Measurements from ENCODE around the gene ILF3.
A peak's percentile ranks its signal among the peaks of the same experiment; 100 is the strongest.

The ILF3 gene

DNA sequence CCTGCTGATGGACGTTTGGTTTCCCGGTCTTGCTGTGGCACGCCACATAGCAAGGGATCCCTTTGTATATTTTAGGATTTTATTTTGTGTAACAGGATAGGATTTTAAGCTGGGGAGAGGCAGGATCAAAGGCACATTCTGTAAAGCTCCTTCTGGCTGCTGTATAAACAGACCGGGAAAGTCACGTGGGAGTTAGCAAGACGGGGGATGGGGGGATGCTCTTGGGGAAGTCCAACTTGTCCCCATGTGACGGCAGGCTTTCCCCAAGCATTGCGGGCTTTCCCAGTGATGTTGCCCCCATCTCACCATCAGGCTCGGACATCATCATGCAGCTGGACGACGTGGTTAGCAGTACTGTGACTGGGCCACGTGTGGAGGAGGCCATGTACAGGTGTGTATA, 52.8 kb downstream of the ILF3 start:
- no peak for DNase-seq

DNA sequence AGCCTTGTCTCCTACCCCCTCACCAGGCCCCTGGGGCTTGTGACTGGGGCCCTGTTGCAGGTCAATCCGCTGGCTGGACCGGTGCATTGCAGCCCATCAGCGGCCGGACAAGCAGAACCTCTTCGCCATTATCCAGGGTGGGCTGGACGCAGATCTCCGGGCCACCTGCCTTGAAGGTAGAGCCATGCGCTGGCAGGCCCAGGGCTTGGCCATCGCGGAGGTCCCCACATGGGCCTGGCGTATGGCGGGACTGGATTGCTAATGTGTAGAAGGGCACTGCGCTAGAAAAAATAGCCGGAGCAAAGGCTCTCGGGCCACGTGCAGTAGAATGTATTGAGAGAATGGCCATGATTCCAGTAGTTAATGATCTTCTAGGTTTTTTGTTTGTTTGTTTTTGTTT, 53.3 kb downstream of the ILF3 start:
- DNase-seq: no peak

DNA sequence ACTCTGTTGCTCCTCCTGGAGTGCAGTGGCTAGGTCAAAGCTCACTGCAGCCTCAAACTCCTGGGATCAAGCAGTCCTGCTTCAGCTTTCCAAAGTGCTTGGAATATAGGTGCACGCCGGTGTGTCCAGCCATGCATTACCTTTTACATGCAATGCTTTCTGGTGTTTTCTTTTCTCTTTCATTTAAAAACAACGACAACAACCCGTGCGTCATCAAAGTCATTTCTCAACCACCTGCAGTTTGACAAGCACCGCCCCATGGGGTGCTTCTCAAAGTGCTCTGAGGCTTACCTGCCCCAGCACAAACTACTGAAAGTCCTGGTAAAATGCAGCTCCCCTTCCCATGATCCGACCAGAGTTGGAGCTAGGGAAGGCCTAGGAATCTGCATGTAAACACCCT, 54.1 kb downstream of the ILF3 start:
- no peak for DNase-seq

DNA sequence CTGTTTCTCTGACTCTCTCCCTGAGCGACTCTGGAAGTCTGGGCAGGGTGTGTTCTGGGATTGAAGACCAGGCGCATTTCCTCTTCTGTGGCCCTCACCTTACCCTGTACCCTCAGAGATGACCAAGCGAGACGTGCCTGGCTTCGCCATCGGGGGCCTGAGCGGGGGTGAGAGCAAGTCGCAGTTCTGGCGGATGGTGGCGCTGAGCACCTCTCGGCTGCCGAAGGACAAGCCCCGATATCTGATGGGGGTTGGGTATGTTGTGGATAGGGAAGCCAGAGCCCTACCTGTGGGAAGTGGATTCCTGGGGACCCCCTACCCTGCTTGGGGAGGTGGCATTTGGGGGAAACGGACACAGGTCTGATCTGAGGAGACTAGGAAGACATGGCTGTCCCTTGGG, 57.9 kb downstream of the ILF3 start:
- no peak for DNase-seq

DNA sequence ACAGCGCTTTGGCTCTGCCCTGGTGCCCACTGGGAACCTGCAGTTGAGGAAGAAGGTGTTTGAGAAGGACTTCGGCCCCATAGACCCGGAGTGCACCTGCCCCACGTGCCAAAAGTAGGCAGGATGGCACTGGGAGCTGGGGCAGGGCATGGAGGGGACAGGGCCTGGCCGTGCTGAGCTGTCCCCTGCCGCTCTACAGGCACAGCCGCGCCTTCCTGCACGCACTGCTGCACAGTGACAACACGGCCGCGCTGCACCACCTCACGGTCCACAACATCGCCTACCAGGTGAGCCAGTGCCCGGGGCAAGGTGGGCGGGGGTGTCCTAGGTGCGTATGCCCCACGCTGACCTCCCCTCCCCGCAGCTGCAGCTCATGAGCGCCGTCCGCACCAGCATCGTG, 58.6 kb downstream of the ILF3 start:
- DNase-seq: no peak

DNA sequence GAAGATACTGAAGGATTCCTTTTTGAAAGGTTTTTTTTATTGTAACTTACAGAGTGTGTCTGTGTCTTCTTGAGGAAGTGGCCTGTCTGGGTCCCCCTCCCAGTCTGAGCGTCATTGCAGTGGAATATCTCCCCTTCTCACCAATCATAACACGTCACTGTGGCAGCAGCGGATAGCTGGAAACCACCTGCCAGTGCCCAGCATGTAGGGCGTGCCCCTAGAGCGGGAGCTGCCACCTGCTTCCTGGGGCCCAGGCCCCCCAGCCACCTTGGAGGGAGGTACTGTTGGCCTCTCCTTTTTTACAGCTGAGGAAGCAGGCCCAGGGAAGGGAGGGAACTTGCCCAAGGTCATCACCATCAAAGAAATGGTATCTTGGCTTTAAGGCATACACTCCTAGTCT, 59.2 kb downstream of the ILF3 start:
- no peak for DNase-seq

DNA sequence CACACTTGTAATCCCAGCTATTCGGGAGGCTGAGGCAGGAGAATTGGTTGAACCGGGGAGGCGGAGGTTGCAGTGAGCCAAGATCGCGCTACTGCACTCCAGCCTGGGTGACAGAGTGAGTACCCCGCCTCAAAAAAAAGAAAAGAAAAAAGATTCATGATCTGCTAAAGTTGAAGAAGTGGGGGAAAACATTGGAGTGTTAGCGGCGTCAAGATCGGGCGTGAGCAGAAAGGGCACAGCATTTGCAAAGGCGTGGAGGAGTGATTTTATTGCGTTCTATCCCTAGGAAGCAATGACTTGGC, 62.9 kb downstream of the ILF3 start:
- no peak for DNase-seq

DNA sequence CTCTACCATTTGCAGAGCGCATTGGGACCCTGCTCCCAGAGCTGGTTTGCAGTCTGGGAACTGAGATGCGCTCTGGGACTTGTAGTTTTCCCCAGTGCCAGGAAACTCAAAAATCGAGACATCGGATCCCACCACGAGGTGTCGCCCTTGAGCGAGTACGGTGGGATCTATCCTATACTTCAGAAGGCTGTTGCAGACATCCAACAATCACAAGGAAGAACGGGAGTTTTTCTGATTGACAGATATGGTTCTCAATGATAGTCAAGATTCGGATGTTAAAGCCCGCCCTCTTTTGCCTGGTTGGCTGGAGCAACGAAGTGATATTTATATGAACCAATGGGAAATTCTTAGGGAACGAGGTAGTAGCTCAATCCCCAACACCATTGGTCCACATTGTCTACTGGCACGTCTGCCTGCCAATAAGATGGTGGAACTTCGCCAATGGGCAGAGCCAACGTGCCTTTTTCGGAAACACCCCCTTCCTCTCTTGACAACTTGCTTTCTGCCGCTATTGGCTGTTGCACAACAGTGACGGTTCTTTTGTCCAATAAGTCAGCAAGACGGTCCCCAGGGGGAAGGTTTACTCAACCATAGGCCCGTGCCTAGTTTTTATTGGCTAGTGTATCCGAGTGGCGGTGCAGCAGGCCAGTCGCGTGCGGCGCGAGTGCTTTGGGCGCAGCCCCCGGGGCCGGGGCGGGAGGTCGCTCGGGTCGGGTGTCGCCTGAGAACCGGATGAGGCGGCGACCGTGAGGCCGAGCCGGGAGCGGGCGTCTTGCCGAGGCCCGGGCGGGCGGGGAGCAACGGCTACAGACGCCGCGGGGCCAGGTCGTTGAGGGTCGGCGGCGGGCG, 63.4 kb downstream of the ILF3 start, which contains the start of gene DNM2:
DNM2 (plus strand) TSS at position 724 of the 849 bp plus-strand sequence. CDS start 164 bp downstream, outside the sequence.
- DNase-seq: peak; percentile 95 to 97

DNA sequence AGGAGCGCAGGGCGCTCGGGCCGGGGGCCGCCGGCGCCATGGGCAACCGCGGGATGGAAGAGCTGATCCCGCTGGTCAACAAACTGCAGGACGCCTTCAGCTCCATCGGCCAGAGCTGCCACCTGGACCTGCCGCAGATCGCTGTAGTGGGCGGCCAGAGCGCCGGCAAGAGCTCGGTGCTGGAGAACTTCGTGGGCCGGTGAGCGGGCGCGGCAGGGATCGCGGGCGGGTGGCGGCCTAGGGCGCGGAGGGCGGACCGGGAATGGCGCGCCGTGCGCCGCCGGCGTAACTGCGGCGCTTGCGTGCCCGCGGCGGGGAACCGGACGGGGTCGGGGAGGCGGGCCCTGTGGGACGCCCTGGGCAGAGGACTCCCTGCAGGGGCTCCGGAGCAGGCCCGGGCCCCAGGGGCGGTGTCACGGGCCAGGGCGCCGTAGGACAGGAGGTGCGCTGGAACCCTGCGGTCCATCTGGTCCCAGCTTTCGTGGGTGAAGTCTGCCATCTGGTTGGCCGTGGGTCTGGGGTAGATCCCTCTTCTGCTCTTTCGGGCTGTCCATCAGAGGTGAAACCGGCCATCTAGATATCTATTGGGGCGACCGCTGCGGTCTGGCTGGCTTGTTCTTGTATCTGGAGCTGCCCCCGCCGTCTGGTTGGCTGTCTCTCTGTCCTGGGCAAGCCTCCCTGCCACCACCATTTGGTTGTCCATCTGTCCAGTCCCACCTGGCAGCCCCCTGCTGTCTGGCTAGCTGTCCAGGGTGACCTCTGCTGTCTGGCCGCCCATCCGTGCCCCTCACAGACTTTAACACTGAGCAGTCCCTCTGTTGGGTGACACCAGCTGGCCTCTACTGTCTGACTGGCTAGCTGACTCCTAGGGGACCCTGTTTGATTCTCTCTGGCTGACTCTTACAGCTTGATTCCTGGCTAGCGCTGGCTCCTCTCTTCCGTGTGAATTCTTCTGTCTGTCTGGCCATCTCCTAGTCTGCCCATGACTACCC, 64.4 kb downstream of the ILF3 start:
- peak; percentile 42 for DNase-seq

DNA sequence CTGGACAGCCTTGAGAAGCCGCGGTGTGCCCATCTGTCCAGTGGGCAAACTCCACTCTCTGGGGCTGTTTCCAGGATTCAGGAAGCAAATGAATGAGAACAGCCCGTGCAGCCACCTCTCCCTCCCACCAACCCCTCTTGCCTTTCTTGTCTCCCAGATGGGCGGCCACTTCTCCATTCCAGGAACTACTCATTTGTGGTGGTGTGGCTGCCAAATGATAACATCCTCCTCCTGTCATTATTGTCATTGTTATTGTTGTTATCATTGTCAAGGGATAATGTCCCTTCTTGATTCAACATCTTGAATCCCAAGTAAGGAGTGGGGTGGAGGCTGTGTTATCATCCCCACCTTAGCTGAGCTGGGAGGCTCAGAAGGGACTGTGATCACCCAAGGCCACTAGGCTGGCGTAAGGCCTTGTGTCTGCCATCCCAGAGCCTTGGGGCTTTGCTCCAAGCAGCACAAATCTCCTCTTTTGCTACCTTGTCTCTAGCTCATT, 65.4 kb downstream of the ILF3 start:
- DNase-seq: no peak

DNA sequence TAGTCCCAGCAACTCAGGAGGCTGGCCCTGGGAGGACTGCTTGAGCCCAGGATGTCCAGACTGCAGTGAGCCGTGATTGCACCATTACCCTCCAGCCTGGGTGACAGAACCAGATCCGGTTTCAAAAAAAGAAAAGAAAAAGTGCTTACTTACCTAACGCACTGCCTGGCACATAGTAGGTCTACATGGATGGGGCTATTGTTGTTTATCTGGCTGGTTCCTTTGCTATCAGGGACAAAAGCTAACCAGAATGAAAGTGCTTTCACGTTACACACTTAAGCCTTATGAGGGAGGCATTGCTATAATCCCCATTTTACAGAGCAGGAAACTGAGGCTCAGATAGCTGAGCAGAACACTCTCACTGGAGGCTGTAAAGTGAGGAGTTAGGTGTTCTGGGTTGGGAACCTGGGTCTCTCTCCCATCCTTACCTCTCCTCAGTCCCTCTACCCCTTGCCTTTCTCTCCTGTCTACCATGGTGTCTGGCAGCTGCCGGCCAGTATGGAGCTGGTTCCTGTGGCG, 66.5 kb downstream of the ILF3 start:
- DNase-seq: no peak

DNA sequence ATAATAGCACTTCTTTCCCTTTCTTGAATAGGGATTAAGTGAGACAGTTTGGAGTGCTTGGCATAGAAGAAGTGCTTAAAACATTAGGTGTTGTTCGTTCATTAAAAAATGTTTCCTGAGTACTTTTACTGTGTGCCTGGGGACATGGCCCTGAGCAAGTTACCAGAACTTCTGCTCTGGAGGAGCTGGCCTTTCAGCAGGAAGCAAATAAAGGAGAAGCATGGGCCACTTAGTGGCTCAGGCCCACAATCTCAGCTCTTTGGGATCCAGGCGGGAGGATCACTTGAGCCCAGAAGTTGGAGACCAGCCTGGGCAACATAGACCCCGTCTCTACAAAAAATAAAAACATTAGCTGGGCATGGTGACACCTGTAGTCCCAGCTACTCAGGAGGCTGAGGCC, 69.4 kb downstream of the ILF3 start:
- DNase-seq: no peak

DNA sequence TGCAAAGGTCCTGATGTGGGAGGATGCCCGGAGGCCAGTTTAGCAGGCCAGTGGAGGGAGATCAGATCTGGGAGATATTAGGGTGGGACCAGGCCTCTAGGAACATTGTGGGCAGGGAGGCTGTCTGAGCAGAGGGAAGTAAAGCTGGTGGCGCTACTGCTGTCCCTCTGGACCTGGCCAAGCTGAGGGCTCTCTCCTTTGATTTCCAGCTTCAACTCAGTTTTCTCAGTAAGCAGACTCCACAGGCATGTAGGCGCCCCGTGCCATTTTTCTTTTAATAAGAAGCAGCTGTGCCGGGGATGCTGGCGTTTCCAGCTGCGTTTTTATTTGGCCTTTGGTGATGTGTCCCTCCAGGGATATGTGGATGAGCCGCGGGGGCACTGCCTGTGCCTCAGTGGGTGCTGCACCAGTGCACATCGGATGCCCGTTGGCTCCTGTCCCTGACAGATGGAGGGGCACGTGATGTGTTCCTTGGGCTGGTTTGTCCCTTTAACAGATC, 70.5 kb downstream of the ILF3 start:
- DNase-seq: no peak

DNA sequence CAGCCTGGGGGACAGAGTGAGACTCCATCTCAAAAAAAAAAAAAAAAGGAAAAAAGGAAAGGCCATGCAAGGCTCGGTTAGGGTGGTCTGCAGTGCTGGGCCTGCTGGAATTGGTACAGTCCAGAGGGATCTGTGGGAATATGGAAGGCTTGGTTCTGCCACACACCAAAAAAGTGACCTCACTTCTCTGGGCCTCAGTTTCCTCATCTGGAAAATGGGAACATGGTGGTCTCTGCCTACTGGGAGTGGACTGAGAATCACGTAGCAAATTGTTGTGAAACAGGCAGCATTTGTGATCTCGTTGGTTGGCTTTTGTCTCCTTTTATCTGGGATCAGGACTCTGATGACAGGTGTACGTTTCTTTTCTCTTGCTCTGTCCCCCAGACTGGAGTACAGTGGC, 71.3 kb downstream of the ILF3 start:
- DNase-seq: no peak

DNA sequence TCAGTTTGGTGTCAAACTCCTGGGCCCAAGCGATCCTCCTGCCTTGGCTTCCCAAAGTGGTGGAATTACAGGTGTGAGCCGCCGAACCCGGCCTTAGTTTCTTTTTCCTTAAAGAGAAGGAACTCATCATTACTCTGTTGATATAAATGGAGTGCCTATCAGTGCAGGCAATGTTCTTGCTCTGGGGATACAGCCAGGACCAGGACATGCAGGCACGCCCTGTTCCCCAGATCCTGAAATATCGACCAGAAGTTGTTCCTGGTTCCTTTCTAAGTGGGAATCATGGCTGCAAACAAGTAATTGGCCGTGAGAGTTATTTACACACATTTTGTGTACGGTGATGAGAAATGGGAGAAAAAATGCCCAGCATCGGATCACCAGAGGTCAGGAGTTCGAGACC, 72.1 kb downstream of the ILF3 start:
- no peak for DNase-seq

DNA sequence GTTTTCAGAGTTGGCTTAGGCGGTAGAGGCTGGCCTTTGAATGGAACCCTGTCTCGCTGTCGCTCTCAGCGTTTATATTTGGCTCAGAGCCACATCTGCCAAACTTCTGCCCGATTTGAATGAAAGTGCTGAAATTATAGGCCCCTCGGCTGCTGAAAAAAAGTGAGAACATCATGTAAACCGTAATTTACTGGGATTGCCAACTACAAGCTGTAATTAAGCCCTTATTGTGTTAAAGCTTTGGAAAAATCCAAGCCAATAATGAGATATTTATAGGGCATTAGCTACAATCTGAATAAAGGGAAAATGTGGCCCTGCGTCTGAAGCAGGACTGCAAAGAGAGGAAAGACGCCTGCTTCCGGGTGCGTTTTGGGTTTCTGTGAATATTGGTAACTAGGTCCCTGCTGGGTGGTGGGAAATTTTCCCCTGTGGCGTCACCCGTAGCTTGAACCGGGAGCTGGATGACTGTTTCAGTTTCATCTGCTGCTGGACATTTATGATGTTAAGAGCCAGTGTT, 73.6 kb downstream of the ILF3 start:
- DNase-seq: no peak

DNA sequence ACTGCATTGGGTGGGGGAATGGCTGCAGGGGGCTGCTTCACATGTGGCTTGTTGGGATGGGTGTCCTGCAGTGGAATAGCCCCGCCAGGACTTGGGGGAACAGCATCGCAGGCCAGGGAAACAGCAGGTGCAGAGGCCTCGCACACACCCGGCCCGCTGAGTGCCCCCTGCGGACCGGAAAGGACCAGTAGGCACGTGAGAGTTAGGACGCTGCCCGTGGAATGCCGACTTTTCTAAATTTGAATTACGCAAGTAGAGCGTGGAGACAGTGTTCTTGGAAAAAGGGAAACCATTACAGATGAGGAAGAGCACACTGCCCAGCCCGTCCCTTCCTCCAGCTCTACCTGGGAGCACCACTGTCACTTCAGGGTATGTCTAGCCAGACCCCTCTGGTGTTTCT, 75.3 kb downstream of the ILF3 start:
- no peak for DNase-seq

DNA sequence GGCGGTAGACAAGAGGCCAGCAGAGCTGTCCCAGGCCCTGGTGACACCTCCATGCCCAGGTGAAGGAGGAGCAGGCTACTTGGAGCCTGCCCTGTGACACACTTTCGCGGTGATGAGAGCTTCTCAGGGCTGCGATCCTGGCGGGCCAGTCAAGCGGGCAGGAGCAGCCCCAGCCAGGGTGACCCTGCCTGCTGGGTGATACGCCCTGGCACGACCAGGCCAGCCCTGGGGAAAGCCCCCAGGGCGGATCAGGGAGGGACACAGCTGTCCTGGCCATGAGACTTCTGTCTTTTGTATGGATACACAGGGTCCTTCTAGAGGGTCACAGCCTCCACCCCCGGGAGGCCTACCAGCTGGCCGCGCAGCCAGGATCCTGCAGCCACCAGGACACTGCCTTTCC, 76.8 kb downstream of the ILF3 start:
- no peak for DNase-seq

DNA sequence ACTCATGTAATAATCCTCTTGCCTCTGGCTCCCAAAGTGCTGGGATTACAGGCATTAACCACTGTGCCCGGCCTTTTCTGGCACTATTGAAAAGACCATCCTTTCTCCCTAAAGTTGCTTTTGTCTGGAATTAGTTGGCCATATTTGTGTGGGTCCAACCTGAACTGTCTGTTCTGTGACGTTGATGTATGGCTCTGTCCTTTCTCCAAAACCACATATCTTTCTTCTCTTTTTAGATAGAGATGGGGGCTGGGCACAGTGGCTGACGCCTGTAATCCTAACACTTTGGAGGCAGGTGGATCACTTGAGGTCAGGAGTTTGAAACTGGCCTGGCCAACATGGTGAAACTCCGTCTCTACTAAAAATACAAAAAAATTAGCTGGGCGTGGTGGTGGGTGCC, 81.6 kb downstream of the ILF3 start:
- no peak for DNase-seq

DNA sequence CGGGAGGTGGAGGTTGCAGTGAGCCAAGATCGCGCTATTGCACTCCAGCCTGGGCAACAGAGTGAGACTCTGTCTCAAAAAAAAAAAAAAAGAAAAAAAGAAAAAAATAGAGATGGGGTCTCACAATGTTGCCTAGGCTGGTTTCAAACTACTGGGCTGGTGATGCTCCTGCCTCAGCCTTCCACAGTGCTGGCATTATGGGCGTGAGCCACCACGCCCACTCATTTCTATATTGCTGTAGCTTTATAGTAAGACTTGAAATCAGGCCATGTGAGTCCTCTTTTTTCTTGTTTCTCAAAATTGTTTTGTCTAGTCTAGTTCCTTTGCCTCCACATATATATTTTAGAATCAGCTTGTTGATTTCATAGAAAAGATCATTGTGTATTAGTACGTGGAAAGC, 82.0 kb downstream of the ILF3 start:
- DNase-seq: no peak

DNA sequence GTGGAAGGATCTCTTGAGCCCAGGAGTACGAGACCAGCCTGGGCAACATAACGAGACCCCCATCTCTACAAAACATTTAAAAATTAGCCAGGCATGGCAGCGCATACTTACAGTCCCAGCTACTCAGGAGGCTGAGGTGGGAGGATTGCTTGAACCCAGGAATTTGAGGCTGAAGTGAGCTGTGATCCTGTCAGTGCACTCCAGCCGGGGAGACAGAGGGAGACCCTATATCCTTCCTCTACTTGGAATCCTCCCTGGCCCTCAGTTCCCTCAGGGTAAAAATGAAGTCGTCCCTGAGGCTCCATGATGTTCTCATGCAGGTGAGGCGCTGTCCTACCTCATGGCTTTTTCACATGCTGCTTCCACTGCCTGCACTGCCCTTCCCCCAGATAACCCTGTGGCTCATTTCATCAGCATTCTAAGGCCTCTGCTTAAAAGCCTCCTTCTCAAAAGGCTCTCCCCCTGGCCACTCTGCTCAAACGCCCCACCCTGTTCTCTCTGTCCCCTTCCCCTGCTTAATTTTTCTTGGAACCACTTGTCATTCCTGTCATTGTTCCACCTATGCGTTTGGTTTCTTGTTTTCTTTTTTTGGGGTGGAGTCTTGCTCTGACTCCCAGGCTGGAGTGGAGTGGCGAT, 82.9 kb downstream of the ILF3 start:
- DNase-seq: no peak

DNA sequence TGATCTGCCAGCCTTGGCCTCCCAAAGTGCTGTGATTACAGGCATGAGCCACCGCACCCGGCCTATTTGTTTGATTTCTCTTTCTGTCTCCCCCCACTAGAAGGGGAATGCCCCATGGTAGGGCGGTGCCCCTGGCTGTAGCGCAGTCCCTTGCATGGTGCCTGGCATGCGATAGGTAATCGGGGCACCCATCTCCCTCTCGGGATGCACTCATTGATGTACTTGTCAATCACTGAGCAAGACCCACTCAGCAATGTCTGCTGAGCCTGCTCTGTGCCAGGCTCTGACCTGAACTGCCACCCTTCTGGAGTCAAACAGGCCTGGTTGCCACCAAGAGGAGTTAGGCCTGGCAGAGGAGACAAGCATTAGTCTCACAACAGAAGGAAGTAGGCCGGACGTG, 83.6 kb downstream of the ILF3 start:
- DNase-seq: no peak

DNA sequence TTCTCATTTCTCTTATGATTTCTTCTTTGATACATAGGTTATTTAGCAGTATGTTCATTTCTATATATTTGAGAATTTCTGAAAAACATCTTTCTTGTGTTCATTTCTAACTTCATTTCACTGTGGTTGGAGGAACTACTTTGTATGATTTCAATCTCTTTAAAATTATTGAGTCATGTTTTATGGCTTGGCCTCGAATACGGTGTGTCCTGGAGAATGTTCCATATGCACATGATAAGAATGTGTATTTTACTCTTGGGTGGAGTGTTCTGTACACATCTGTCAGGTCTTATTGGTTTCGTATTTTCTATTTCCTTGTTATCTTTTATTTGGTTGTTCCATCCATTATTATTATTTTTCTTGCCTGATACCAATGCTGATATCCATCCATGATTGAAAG, 86.7 kb downstream of the ILF3 start:
- no peak for DNase-seq

Data from activated CD4-positive, alpha-beta T cell treated with anti-CD3 and anti-CD28 coated beads for 4 hours (primary cell).